Measurements from ENCODE around the gene C1orf21. TPM values are rescaled to one million over a fixed set of nuclear protein-coding genes. Genes with fewer than 3 reads are reported as not detected.

C1orf21 gene
- total RNA-seq, 1 experiment from 2014 or later = 28.5 TPM

GRCh38 chr1:184392779-184393522 lies 6.1 kb downstream of the C1orf21 start:
- Mint-ChIP-seq H3K9me3 (no peaks in the 10 kb centered on the region), H3K27me3 (ENCODE audit: low read depth) (peaks cover 9% of the 10 kb centered on the region), H3K4me1 (peaks cover 51% of the 10 kb centered on the region), H3K4me3 (no peak overlapping the region), H3K36me3 (no peaks in the 10 kb centered on the region), H3K27ac (no peak overlapping the region)
- TF ChIP-seq MLX (CRISPR knock-in tag; IDR thresholded peaks at IDR 0.05) (no peak), ZNF416 (CRISPR knock-in tag; IDR thresholded peaks at IDR 0.05) (no peak), USF1 (CRISPR knock-in tag; IDR thresholded peaks at IDR 0.05) (no peak), JAZF1 (CRISPR knock-in tag; IDR thresholded peaks at IDR 0.05) (no peak), KAT7 (CRISPR knock-in tag; IDR thresholded peaks at IDR 0.05; ENCODE audit: borderline replicate concordance) (no peak), ZNF671 (CRISPR knock-in tag; IDR thresholded peaks at IDR 0.05) (no peak), MYBL2 (CRISPR knock-in tag; IDR thresholded peaks at IDR 0.05) (no peak), HMGA2 (CRISPR knock-in tag; IDR thresholded peaks at IDR 0.05) (no peak), CDX4 (CRISPR knock-in tag; IDR thresholded peaks at IDR 0.05; ENCODE audit: borderline replicate concordance) (no peak), ZNF423 (CRISPR knock-in tag; IDR thresholded peaks at IDR 0.05) (no peak), ZNF263 (CRISPR knock-in tag; IDR thresholded peaks at IDR 0.05; ENCODE audit: low read depth) (no peak), ARID4B (CRISPR knock-in tag; IDR thresholded peaks at IDR 0.05; ENCODE audit: borderline replicate concordance) (no peak), TEAD4 (CRISPR knock-in tag; IDR thresholded peaks at IDR 0.05) (no peak), STAT6 (CRISPR knock-in tag; conservative IDR thresholded peaks at IDR 0.05; ENCODE audit: low read depth) (no peak), ZNF219 (CRISPR knock-in tag; IDR thresholded peaks at IDR 0.05; ENCODE audit: borderline replicate concordance) (no peak), ETV6 (CRISPR knock-in tag; IDR thresholded peaks at IDR 0.05) (no peak), E2F5 (CRISPR knock-in tag; IDR thresholded peaks at IDR 0.05) (no peak), RORB (CRISPR knock-in tag; IDR thresholded peaks at IDR 0.05) (no peak), ZSCAN18 (CRISPR knock-in tag; IDR thresholded peaks at IDR 0.05) (no peak)
- DNase-seq (ENCODE audit: low spot score) (no peak), ATAC-seq (peak; percentile 37; the same call in 1 of the 2 replicates)
- ChIA-PET CTCF (interaction anchor here (0.7 to 1.2 kb wide), 3 partner anchors 14 to 368 kb away, joined by 3 to 5 read pairs (median 5); no protein-coding TSS in a partner anchor), POLR2A (interaction anchor here (0.7 kb wide), 1 partner anchor 160 kb away, joined by 4 read pairs; no protein-coding TSS in a partner anchor)

Data from WTC11 (cell line).